ENCODE data around the gene CYP39A1. TPM values are rescaled to one million over a fixed set of nuclear protein-coding genes. Genes with fewer than 3 reads are reported as not detected.

The CYP39A1 gene
- total RNA-seq, 1 experiment from 2014 or later = not detected

DNA sequence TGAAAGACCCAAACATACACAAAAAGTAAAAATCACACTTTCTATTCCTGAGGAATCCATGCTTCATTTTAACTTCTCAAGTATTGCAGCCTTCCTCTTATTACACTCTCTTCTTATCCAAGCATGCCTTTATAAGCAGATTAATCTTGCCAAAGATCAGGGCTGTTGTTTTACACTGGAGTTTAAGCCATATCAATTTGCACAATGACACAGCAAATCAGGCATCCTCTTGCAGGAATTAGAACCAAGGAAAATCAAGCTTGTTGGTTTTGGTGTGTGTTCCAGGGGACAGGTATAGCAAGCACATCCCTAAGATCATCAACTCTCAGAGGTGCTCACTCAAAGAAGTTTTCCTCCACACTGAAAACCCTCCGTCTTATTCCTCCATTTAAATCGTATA is 69.5 kb downstream of the CYP39A1 start:
- Histone ChIP-seq H3K36me3 (ENCODE audit: control insufficient read depth, insufficient read depth, low read length) (no peaks in the 10 kb centered on the region), H3K27me3 (replicated peaks; ENCODE audit: control insufficient read depth, insufficient read depth, low read length) (no peaks in the 10 kb centered on the region), H3K9me3 (no peaks in the 10 kb centered on the region), H3K4me1 (no peaks in the 10 kb centered on the region), H3K4me3 (ENCODE audit: low read depth, low read length) (no peak overlapping the region)
- no peak overlapping the region for H3K27ac Mint-ChIP-seq (ENCODE audit: unreplicated experiment)
- ChIA-PET POLR2A (no interaction called here), CTCF (no interaction called here)
- TF ChIP-seq, protein P1, sequence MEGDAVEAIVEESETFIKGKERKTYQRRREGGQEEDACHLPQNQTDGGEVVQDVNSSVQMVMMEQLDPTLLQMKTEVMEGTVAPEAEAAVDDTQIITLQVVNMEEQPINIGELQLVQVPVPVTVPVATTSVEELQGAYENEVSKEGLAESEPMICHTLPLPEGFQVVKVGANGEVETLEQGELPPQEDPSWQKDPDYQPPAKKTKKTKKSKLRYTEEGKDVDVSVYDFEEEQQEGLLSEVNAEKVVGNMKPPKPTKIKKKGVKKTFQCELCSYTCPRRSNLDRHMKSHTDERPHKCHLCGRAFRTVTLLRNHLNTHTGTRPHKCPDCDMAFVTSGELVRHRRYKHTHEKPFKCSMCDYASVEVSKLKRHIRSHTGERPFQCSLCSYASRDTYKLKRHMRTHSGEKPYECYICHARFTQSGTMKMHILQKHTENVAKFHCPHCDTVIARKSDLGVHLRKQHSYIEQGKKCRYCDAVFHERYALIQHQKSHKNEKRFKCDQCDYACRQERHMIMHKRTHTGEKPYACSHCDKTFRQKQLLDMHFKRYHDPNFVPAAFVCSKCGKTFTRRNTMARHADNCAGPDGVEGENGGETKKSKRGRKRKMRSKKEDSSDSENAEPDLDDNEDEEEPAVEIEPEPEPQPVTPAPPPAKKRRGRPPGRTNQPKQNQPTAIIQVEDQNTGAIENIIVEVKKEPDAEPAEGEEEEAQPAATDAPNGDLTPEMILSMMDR (IDR thresholded peaks at IDR 0.05; ENCODE audit: insufficient read depth in 1 of 2, low read depth in 1 of 2, low read length in 1 of 2, severe bottlenecking in 1 of 2, unreplicated experiment in 1 of 2) = no peak
- intact Hi-C loops (cut with micrococcal nuclease; ENCODE audit: unreplicated experiment) = no loop called here
- DNase-seq = no peak
- peaks cover 3% of the 10 kb centered on the region for H3K27me3 Mint-ChIP-seq (ENCODE audit: insufficient read depth, unreplicated experiment)
- no peak overlapping the region for H3K4me3 Mint-ChIP-seq (ENCODE audit: unreplicated experiment)
- H3K36me3 Mint-ChIP-seq (ENCODE audit: insufficient read depth, unreplicated experiment) = no peaks in the 10 kb centered on the region
- H3K9me3 Mint-ChIP-seq (ENCODE audit: unreplicated experiment) = no peaks in the 10 kb centered on the region
- no TSS peak for BruUV-seq (replicated peaks)
- no peaks in the 10 kb centered on the region for H3K4me1 Mint-ChIP-seq (ENCODE audit: low read depth, unreplicated experiment)

DNA sequence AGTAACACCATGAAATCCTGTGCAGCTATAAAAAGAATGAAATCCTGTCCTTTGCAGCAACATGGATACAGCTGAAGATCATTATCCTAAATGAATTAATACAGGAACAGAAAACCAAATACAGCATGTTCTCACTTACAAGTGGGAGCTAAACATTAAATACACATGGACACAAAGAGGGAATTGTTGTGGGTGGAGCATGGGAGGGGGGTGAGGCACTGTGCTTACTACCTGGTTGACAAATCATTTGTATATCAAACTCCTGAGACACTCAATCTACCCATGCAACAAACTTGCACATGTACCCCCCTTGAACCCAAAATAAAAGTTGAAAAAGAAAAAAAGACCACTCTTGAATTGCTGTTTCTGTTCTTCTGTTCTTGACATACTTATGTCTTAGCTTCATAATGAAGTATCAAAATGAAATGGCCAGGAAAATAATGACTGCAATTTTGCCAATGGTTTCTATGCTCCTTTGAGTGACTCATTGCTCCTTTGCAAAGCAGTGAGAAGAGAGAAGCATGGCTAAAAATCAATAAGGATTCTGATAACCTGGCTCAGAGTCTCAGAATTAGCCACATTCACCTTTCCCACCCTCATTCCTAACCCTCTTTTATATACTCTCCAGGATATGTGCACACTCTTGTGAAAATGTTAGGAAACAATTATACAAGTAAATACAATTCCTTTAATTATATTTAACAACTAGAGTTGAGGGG is 71.0 kb downstream of the CYP39A1 start:
- no peak overlapping the region for H3K4me3 ChIP-seq (ENCODE audit: low read depth, low read length)
- no peaks in the 10 kb centered on the region for H3K36me3 ChIP-seq (ENCODE audit: control insufficient read depth, insufficient read depth, low read length)
- intact Hi-C loops (cut with micrococcal nuclease; ENCODE audit: unreplicated experiment) = no loop called here
- no peak for DNase-seq
- no peak overlapping the region for H3K27ac Mint-ChIP-seq (ENCODE audit: unreplicated experiment)
- no peak overlapping the region for H3K4me3 Mint-ChIP-seq (ENCODE audit: unreplicated experiment)
- no peaks in the 10 kb centered on the region for H3K9me3 Mint-ChIP-seq (ENCODE audit: unreplicated experiment)
- TF ChIP-seq, protein P1 (IDR thresholded peaks at IDR 0.05; ENCODE audit: insufficient read depth in 1 of 2, low read depth in 1 of 2, low read length in 1 of 2, severe bottlenecking in 1 of 2, unreplicated experiment in 1 of 2) = no peak
- no peaks in the 10 kb centered on the region for H3K27me3 ChIP-seq (replicated peaks; ENCODE audit: control insufficient read depth, insufficient read depth, low read length)
- H3K4me1 ChIP-seq = no peaks in the 10 kb centered on the region
- no TSS peak for BruUV-seq (replicated peaks)
- CTCF ChIA-PET = no interaction called here
- no peaks in the 10 kb centered on the region for H3K9me3 ChIP-seq
- no peaks in the 10 kb centered on the region for H3K36me3 Mint-ChIP-seq (ENCODE audit: insufficient read depth, unreplicated experiment)
- POLR2A ChIA-PET = no interaction called here
- H3K4me1 Mint-ChIP-seq (ENCODE audit: low read depth, unreplicated experiment) = no peaks in the 10 kb centered on the region
- peaks cover 3% of the 10 kb centered on the region for H3K27me3 Mint-ChIP-seq (ENCODE audit: insufficient read depth, unreplicated experiment)

DNA sequence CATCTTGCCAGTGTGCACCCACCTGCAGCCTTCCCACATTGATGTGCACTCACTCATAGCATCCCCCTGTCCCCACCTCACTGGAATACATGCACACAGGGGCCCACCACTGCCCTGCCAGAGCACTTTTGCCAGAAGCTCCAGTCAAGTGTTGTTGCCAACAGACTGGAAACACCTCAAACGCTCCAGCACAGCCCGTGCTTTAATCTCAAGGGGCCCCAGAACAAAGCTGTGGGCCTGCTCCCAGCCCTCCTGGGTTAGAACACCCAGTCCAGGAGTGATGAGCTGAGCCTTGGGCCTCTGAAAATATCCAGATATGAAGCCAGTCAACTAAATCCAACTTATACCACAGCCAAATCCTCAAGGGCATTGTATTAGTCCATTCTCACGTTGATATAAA is 77.1 kb downstream of the CYP39A1 start:
- BruUV-seq (replicated peaks) = no TSS peak
- no peak for DNase-seq
- no peaks in the 10 kb centered on the region for H3K36me3 ChIP-seq (ENCODE audit: control insufficient read depth, insufficient read depth, low read length)
- intact Hi-C loops (cut with micrococcal nuclease; ENCODE audit: unreplicated experiment) = no loop called here
- no peak overlapping the region for H3K27ac Mint-ChIP-seq (ENCODE audit: unreplicated experiment)
- H3K27me3 Mint-ChIP-seq (ENCODE audit: insufficient read depth, unreplicated experiment) = peaks cover 3% of the 10 kb centered on the region
- TF ChIP-seq, protein P1 (IDR thresholded peaks at IDR 0.05; ENCODE audit: insufficient read depth in 1 of 2, low read depth in 1 of 2, low read length in 1 of 2, severe bottlenecking in 1 of 2, unreplicated experiment in 1 of 2) = no peak
- ChIA-PET CTCF (no interaction called here), POLR2A (no interaction called here)
- no peak overlapping the region for H3K4me3 Mint-ChIP-seq (ENCODE audit: unreplicated experiment)
- no peaks in the 10 kb centered on the region for H3K4me1 Mint-ChIP-seq (ENCODE audit: low read depth, unreplicated experiment)
- no peaks in the 10 kb centered on the region for H3K9me3 ChIP-seq
- no peaks in the 10 kb centered on the region for H3K36me3 Mint-ChIP-seq (ENCODE audit: insufficient read depth, unreplicated experiment)
- no peaks in the 10 kb centered on the region for H3K9me3 Mint-ChIP-seq (ENCODE audit: unreplicated experiment)
- H3K4me3 ChIP-seq (ENCODE audit: low read depth, low read length) = no peak overlapping the region
- H3K27me3 ChIP-seq (replicated peaks; ENCODE audit: control insufficient read depth, insufficient read depth, low read length) = no peaks in the 10 kb centered on the region
- no peaks in the 10 kb centered on the region for H3K4me1 ChIP-seq
